H1 (cell line): Measurements from ENCODE around the gene ANKS1B. TPM values are rescaled to one million over a fixed set of nuclear protein-coding genes. Genes with fewer than 3 reads are reported as not detected.
A peak's percentile ranks its signal among the peaks of the same experiment; 100 is the strongest.

Experiments
- CTCF ChIA-PET: fragments of 300-600 bp; sonication (Branson Sonifier 250); formaldehyde crosslinking; loops from one replicate; lab custom pipeline; 2021; ENCODE audit not compliant: partially characterized antibody; lab: Charles Lee
- POLR2A ChIA-PET: fragments of 300-600 bp; sonication (Branson Sonifier 250); formaldehyde crosslinking; loops from one replicate; lab custom pipeline; 2021; ENCODE audit warnings: inconsistent platforms; ENCODE audit not compliant: partially characterized antibody; lab: Charles Lee
- DNase-seq, 2 experiments: peaks; one replicate each; pipeline versions ENCODE4 v3.0.0 to v3.0.0-alpha.2; 2010 to 2022; ENCODE audit warnings: low spot score in 2 of 2, low read depth in 1 of 2, mixed read lengths in 1 of 2
- FAIRE-seq: peaks from 2 replicates; lab custom pipeline; 2011; peaks lifted over from hg19 to GRCh38; lab: Jason Lieb, UNC
- H2AFZ ChIP-seq: 2 replicates; pipeline ENCODE4 v1.8.1; 2012; ENCODE audit warnings: low read length, inconsistent platforms
- H2AK5ac ChIP-seq: 2 replicates; pipeline ENCODE4 v1.6.1; 2013; ENCODE audit warnings: low read depth, low read length
- H2BK120ac ChIP-seq: replicated peaks from 2 replicates; pipeline ENCODE3; 2013; ENCODE audit warnings: low read depth, low read length, inconsistent platforms
- H2BK12ac ChIP-seq: 2 replicates; pipeline ENCODE4 v1.6.1; 2013; ENCODE audit warnings: low read depth, low read length
- H2BK15ac ChIP-seq: 2 replicates; pipeline ENCODE4 v1.6.1; 2013; ENCODE audit warnings: low read length
- H2BK20ac ChIP-seq: 2 replicates; pipeline ENCODE4 v1.6.1; 2013; ENCODE audit warnings: low read length
- H2BK5ac ChIP-seq: 2 replicates; pipeline ENCODE4 v1.6.1; 2013; ENCODE audit warnings: low read depth, low read length
- H3K14ac ChIP-seq: 2 replicates; pipeline ENCODE4 v1.6.1; 2013; ENCODE audit warnings: inconsistent platforms; ENCODE audit not compliant: insufficient read length
- H3K18ac ChIP-seq: 2 replicates; pipeline ENCODE4 v1.6.1; 2013; ENCODE audit warnings: low read length; ENCODE audit errors: extremely low read depth
- H3K23ac ChIP-seq: 2 replicates; pipeline ENCODE4 v1.6.1; 2013; ENCODE audit warnings: inconsistent platforms; ENCODE audit not compliant: insufficient read length
- H3K23me2 ChIP-seq: 2 replicates; pipeline ENCODE4 v1.6.1; 2013; ENCODE audit warnings: low read depth, low read length
- H3K27ac ChIP-seq: 2 replicates; pipeline ENCODE4 v1.6.1; 2011; ENCODE audit warnings: low read depth, low read length, inconsistent platforms
- H3K27me3 ChIP-seq, 4 experiments: replicated peaks in 1 of 4; 1 replicate in 1 of 4; 2 replicates in 3 of 4; pipeline versions ENCODE4 v1.6.1 to v1.8.1; 2011 to 2013; ENCODE audit warnings: low read length in 3 of 4, mild to moderate bottlenecking in 3 of 4, inconsistent platforms in 2 of 4, mixed read lengths in 2 of 4, moderate library complexity in 1 of 4; ENCODE audit not compliant: control insufficient read depth in 3 of 4, insufficient read depth in 3 of 4; ENCODE audit errors: extremely low read depth in 1 of 4
- H3K36me3 ChIP-seq, 4 experiments: 2 replicates each; pipeline versions ENCODE4 v1.6.1 to v1.8.1; 2011 to 2013; ENCODE audit warnings: mild to moderate bottlenecking in 4 of 4, low read length in 3 of 4, moderate library complexity in 2 of 4, control low read depth in 1 of 4, inconsistent platforms in 1 of 4; ENCODE audit not compliant: insufficient read depth in 4 of 4, control insufficient read depth in 2 of 4
- H3K4ac ChIP-seq: replicated peaks from 2 replicates; pipeline ENCODE3; 2013; ENCODE audit warnings: low read length, low read depth, mixed read lengths, inconsistent platforms; ENCODE audit not compliant: insufficient read length
- H3K4me1 ChIP-seq, 4 experiments: replicated peaks in 1 of 4; 1 replicate in 1 of 4; 2 replicates in 3 of 4; pipeline versions ENCODE4 v1.6.1 to v1.8.1; 2011 to 2013; ENCODE audit warnings: low read length in 3 of 4, inconsistent platforms in 2 of 4, mixed read lengths in 1 of 4; ENCODE audit not compliant: insufficient read depth in 4 of 4, control insufficient read depth in 3 of 4
- H3K4me2 ChIP-seq, 2 experiments: 2 replicates each; pipeline versions ENCODE4 v1.6.1 to v1.8.1; 2011 to 2013; ENCODE audit warnings: low read depth in 2 of 2, low read length in 2 of 2, control low read depth in 1 of 2, inconsistent platforms in 1 of 2, mild to moderate bottlenecking in 1 of 2; ENCODE audit not compliant: insufficient read depth in 1 of 2
- H3K4me3 ChIP-seq, 4 experiments: fragments of 200-600, 300-600 bp in 1 of 4; sonication (generic), shearing (Covaris generic), sonication (Bioruptor Twin) in 1 of 4; 2 replicates each; pipeline versions ENCODE4 v1.5.1 to v1.8.1; 2011 to 2016; ENCODE audit warnings: low read length in 4 of 4, low read depth in 3 of 4, control low read depth in 2 of 4, inconsistent platforms in 2 of 4, mild to moderate bottlenecking in 2 of 4, mixed read lengths in 1 of 4, moderate library complexity in 1 of 4; ENCODE audit not compliant: insufficient read depth in 2 of 4; ENCODE audit errors: extremely low read depth in 1 of 4
- H3K56ac ChIP-seq: replicated peaks from 2 replicates; pipeline ENCODE3; 2013; ENCODE audit warnings: low read depth, mild to moderate bottlenecking, mixed read lengths, low read length, inconsistent platforms; ENCODE audit not compliant: insufficient read length
- H3K79me1 ChIP-seq: 2 replicates; pipeline ENCODE4 v1.6.1; 2013; ENCODE audit warnings: low read depth, low read length, control low read depth
- H3K79me2 ChIP-seq, 2 experiments: 2 replicates each; pipeline versions ENCODE4 v1.6.1 to v1.8.1; 2012 to 2013; ENCODE audit warnings: low read length in 2 of 2, mild to moderate bottlenecking in 2 of 2, inconsistent platforms in 1 of 2; ENCODE audit not compliant: insufficient read depth in 2 of 2, control insufficient read depth in 1 of 2
- H3K9ac ChIP-seq, 4 experiments: replicated peaks in 1 of 4; 1 replicate in 1 of 4; 2 replicates in 3 of 4; pipeline versions ENCODE4 v1.6.1 to v1.8.1; 2011 to 2013; ENCODE audit warnings: low read depth in 3 of 4, low read length in 3 of 4, control low read depth in 2 of 4, mild to moderate bottlenecking in 2 of 4, moderate library complexity in 2 of 4, inconsistent platforms in 1 of 4; ENCODE audit errors: extremely low read depth in 1 of 4
- H3K9me3 ChIP-seq, 2 experiments: 2 replicates each; pipeline versions ENCODE4 v1.6.1 to v1.8.1; 2012 to 2013; ENCODE audit warnings: mild to moderate bottlenecking in 2 of 2, moderate library complexity in 2 of 2, control low read depth in 1 of 2, inconsistent platforms in 1 of 2, low read depth in 1 of 2, low read length in 1 of 2, mixed read lengths in 1 of 2; ENCODE audit not compliant: insufficient read depth in 2 of 2
- H4K20me1 ChIP-seq, 2 experiments: replicated peaks in 1 of 2; 2 replicates each; pipeline versions ENCODE3 to v1.8.1; 2011 to 2013; ENCODE audit warnings: inconsistent platforms in 2 of 2, low read length in 2 of 2, mild to moderate bottlenecking in 1 of 2; ENCODE audit not compliant: insufficient read depth in 2 of 2, control insufficient read depth in 1 of 2
- H4K5ac ChIP-seq: 2 replicates; pipeline ENCODE4 v1.6.1; 2013; ENCODE audit warnings: low read length, low read depth, mixed read lengths, inconsistent platforms; ENCODE audit not compliant: insufficient read length
- H4K8ac ChIP-seq: 2 replicates; pipeline ENCODE4 v1.8.0; 2013; ENCODE audit warnings: mild to moderate bottlenecking, moderate library complexity, low read length, inconsistent platforms; ENCODE audit not compliant: insufficient read depth; ENCODE audit errors: extremely low read depth
- H4K91ac ChIP-seq: replicated peaks from 2 replicates; pipeline ENCODE3; 2013; ENCODE audit warnings: low read length, mixed read lengths, inconsistent platforms; ENCODE audit not compliant: insufficient read length
- CHD2 ChIP-seq: IDR thresholded peaks from 2 replicates; pipeline ENCODE4 v1.6.1; 2012; ENCODE audit warnings: low read length, improper control_type of control experiment
- SRF ChIP-seq: IDR thresholded peaks from 2 replicates; pipeline ENCODE4 v1.6.1; 2011; ENCODE audit warnings: mild to moderate bottlenecking, low read depth, low read length, moderate library complexity
- WGBS, 2 experiments: shearing (Covaris generic) in 1 of 2; methylation state at CpG; one replicate each; pipeline versions ENCODE4 v1.1.6 to v1.1.7; 2013 to 2015; ENCODE audit warnings: low lambda C conversion rate in 2 of 2, mixed read lengths in 2 of 2, inconsistent platforms in 1 of 2, low coverage in 1 of 2, missing lambda C conversion rate in 1 of 2; ENCODE audit not compliant: insufficient replicate concordance in 2 of 2, insufficient coverage in 1 of 2, insufficient read length in 1 of 2; ENCODE audit errors: extremely low coverage in 1 of 2, missing lambda C conversion rate in 1 of 2; 5-methylcytosine and 5-hydroxymethylcytosine counted together
- polyA plus RNA-seq, 7 experiments: library from polyadenylated mRNA; depleted of rRNA in 3 of 7; stranded (reverse) in 5 of 7; unstranded in 2 of 7; fragments of >200 nt in 5 of 7; fragments of 200-250 nt in 2 of 7; gene quantifications; 1 replicate in 5 of 7; 2 replicates in 1 of 7; 4 replicates in 1 of 7; pipeline versions ENCODE4 v1.2.1 to v1.2.3, GENCODE V29; 2011 to 2013; ENCODE audit warnings: missing spikeins in 2 of 7, mixed read lengths in 2 of 7
- total RNA-seq: library from RNA; stranded (reverse); fragmentation: NEBNext Ultra II Directional; extraction: Animal tissue kit (Norgen Biotek cat#: 25700); gene quantifications from 2 replicates; pipeline ENCODE4 v1.2.1, GENCODE V29; 2021

Gene ANKS1B
- total and polyA plus RNA-seq, 2 of the 8 experiments (the other 6 are each of a cell fraction or from before 2014, with no cell fraction given), result 2.7 to 6.1 TPM

DNA sequence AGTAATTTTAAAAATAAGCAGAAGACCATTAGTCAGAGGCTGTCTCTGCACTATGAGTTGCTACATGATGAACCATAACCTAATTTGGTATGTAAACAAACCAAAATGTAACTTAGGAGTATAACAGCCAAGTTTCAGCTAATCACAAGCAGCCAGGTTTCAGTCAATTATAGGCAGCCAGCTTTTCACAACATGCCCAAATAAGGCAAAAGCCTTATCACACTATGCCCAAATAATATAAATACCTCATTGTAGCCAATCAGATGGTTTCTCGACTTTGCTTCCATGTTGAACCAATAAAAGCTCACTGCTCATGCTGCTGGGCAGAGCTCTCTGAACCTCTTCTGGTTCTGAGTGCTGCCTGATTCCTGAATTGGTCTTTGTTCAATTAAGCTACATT is 298.6 kb downstream of the ANKS1B start:
- H4K5ac ChIP-seq, result no peak overlapping the region
- no peak overlapping the region for H3K27ac ChIP-seq
- no peaks in the 10 kb centered on the region for H3K79me1 ChIP-seq
- H3K9me3 ChIP-seq, result no peaks in the 10 kb centered on the region
- H2BK15ac ChIP-seq, result no peak overlapping the region
- no peak overlapping the region for H3K56ac ChIP-seq
- FAIRE-seq (no peak), DNase-seq (no peak)
- H2BK20ac ChIP-seq, result no peak overlapping the region
- H3K23ac ChIP-seq, result no peak overlapping the region
- H3K36me3 ChIP-seq, result no peaks in the 10 kb centered on the region; a peak in 1 of 8 replicates
- H4K8ac ChIP-seq, result no peak overlapping the region
- ChIA-PET CTCF (interaction anchor here (0.6 kb wide), 1 partner anchor 571 kb away, joined by 3 read pairs; no protein-coding TSS in a partner anchor), POLR2A (no interaction called here)
- H2BK5ac ChIP-seq, result no peak overlapping the region
- no peaks in the 10 kb centered on the region for H4K20me1 ChIP-seq
- no peak overlapping the region for H4K91ac ChIP-seq
- 100% methylated on average over 1 of the region's 1 CpG; no CpG with 5 or more reads in 1 of the 2 experiments for WGBS, 2 experiments
- H3K4me2 ChIP-seq, result no peak overlapping the region
- no peaks in the 10 kb centered on the region for H3K27me3 ChIP-seq
- H3K23me2 ChIP-seq, result no peaks in the 10 kb centered on the region
- H3K79me2 ChIP-seq, result no peaks in the 10 kb centered on the region
- H2AFZ ChIP-seq, result no peak overlapping the region
- TF ChIP-seq SRF (peak; percentile 86), CHD2 (no peak)
- no peak overlapping the region for H3K18ac ChIP-seq
- H3K14ac ChIP-seq, result no peak overlapping the region
- no peak overlapping the region for H3K4ac ChIP-seq
- H2AK5ac ChIP-seq, result no peak overlapping the region
- H2BK12ac ChIP-seq, result no peak overlapping the region
- H3K4me3 ChIP-seq, result no peak overlapping the region
- H2BK120ac ChIP-seq, result no peak overlapping the region
- H3K9ac ChIP-seq, result no peak overlapping the region
- 0 out of 7 replicates have a peak, but pooled peaks cover 0 to 2% (median 0%) of the 10 kb centered on the region in 4 experiments for H3K4me1 ChIP-seq
